DMS153 (cell line): ENCODE data around the gene GLRX.
A peak's percentile ranks its signal among the peaks of the same experiment; 100 is the strongest.
"Not testable (repeated sequence)": the region's sequence is repeated elsewhere in the genome, so short reads cannot be mapped to it uniquely, and the experiment has no call there.

ENCODE experiments used
- DNase-seq: peaks from one replicate; lab custom pipeline; 2025; lab: John Stamatoyannopoulos, UW

GLRX gene

GRCh38 chr5:95822542-95823181 is at the start of gene GLRX:
Gene GLRX, minus strand, starts transcription at chr5:95822726. Its CDS starts 64 bp downstream, at chr5:95822662.
- no peak for DNase-seq

DNA sequence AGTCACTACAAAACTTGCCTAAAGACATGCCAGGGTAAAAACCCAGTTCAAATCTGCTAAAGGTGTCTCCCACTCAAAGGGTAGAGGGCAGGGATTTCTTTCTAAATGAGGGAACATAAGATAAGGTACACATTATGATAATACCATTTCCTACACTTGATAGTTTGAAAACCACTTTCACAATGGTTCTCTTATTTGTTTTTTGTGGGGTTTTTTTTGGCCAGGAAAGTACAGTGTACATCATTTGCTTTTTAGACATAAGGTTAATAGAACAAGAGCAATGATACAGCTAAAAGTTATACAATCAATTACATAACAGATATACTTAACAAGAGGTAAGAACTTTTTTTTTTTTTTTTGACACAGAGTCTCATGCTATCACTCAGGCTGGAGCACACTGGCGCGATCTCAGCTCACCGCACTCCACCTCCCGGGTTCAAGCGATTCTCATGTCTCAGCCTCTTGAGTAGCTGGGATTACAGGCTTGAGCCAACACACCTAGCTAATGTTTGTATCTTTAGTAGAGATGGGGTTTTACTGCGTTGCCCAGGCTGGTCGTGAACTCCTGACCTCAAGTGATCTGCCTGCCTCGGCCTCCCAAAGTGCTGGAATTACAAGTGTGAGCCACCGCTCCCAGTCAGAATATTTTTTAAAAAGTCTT is 48.8 kb upstream of the GLRX start:
- no peak for DNase-seq

- no peak for DNase-seq
Measured at GRCh38 chr5:95870105-95870672, 47.7 kb upstream of the GLRX start.

DNA sequence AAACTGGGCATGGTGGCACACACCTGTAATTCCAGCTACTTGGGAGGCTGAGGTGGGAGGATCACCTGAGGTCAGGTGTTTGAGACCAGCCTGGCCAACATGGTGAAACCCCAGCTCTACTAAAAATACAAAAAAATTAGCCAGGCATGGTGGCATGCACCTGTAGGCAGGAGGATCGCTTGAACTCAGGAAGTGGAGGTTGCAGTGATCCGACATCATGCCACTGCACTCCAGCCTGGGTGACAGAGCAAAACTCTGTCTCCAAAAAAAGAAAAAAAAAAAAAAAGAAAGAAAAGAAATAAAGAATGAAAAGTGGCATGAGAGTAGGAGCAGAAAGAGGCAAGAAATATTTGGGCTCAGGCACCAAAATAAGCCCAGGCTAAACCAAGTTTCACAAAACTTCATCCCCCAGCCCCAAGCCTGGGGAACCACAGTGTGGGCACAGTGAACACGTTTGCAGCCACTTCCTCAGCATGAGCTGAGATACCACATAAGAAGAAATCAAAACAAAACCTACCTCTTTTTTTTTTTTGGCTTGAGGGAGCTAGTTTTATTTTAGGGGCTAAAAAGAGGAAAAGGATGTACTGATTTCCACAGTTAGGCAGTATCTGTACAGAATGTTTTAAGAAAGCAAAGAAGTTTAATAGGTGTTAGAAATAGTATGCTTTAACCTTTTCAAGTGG is 46.8 kb upstream of the GLRX start:
- DNase-seq = not testable (repeated sequence)

GRCh38 chr5:95868136-95868535 is 45.6 kb upstream of the GLRX start:
- DNase-seq = no peak

DNA sequence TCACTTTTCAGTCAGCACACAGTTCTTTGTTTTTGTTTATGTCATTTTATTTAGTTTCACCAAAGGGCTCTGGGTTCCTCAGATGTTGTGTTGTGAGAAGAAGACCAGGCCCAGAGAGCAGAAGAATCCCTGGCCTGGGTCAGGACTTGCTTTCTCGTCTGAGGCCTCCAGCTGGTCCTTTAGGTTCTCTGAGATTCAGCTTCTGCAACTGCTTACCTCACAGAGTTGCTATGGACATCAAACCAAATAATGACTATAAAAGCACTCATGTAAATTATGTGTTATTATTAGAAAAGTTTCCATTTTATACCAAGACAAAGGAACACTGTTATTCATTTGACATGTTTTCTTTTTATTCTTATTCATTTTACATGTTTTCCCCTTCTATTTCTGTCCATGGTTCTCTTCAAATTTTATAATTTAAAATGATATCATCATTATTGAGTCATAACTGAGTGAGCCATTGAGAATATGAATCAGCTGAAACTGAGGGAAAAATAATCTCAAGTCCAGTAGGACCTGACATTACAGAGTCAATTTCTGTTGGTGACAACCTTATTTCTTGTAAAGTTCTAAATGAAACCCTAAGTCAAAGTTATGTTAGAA is 44.0 kb upstream of the GLRX start:
- DNase-seq = no peak

DNA sequence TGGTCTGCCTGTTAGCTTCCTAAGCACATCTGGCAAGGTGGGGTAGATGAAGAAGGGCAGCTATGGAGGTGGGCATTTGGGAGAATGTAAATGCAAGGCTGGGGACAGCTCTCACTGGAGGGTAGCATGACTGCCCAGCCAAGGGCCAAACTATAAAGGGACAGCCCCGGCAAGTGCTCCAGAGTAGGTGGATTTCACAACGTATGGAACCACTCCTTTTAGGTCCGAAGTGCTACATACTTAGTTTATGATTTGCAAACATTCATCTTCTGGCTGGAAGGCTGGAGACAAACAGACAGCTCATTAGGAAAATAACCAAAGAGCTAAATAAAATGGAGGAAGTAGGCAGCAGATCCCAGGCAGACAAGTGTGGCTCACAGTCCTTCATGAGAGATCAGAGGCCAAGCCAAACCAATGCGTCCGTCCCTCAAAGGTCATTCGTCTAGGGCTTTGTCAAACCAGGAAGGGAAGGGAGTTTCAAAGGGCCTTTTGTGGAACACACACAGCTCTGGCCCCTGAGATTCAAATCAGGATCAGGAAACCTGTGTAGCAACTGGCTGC is 42.5 kb upstream of the GLRX start:
- DNase-seq = peak; percentile 52

DNA sequence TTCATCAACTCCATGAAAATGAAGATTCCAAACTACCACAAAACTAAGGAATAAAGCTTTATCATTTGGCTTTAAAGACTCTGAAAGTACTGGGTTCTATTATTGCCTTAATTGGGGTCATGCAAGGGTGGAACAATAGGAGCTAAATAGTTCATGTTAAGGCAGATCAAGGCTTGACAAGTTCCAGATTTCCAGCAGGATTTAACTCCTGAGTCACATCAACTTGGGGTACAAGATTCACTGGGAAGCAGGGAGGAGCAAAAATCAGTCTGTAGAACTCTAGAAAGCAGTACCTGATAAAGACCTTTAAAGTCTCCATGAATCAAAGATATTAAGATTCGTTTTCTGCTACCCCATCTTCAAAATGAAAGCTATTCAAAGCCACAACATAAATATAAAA is 41.9 kb upstream of the GLRX start:
- no peak for DNase-seq

GRCh38 chr5:95863383-95863757 is 40.8 kb upstream of the GLRX start:
- DNase-seq = no peak

DNA sequence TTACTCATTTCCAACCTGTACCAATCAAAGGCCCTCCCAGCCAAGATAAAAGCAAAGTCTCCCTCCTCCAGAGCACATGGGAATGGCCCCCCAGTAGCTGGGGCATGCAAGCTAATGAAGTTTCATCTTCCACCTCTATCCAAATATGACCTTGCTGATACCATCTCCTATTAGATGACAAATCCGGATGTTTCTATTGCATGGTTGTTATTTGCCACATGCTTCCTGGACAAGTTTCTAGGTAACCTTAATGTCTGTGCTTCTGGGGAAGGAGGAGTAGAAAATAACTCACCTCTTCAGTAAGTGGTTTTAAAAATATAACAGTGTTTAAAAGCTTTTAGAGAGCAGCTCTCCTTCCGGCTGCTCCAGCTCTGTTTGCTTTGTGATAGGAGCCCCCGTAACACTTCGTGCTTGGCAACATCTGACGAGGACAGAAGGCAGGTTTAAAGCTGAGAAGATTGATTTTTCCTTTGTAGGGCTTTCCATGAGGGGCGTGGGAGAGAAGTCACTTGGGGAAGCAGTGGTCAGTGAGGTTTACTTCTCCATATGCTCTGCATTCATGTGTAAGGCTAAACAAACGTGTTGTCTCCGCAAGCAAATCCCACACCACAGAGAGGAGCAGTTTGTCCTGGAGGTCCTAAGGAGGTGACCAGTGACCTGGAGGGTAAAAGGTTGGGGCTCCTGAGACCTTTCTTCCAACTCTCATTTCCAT is 40.3 kb upstream of the GLRX start:
- peak; percentile 39 for DNase-seq

DNA sequence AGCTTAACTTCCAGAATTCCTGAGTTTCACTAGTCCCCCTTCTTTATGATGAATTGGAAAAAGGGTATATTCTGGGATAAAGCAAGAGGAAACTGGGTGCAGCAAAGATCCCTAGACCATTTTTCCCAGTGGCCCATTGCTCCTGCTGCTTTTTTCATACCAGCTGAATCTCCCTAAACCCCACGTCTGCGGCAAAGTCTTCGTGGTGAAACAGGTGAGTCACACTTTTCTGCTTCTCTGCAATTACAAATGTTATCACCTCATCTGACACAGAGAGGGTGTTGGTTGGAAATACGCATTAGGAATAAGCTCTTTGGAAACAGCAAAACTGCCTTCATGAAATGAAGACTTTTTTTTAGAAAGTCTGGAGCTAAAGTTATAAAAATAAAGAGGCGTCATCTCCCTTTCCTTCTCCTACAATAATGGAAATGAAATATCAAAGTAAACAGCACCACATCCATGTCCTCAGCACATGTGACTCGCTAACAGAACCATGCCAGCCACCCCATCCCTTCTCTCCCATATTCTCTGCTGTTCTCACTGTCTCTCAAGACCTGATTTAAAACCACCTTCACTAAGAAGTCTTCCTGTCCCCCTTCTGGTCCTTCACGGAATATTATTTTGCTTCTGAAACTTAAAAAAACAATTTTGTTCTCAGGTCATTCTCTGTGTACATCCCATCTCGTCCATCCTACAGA is 39.5 kb upstream of the GLRX start:
- DNase-seq = no peak

GRCh38 chr5:95861221-95861863 is 38.8 kb upstream of the GLRX start:
- peak; percentile 64 for DNase-seq

- DNase-seq = no peak
Measured at GRCh38 chr5:95859661-95860060, 37.1 kb upstream of the GLRX start.

- peak; percentile 82 for DNase-seq
Measured at GRCh38 chr5:95858661-95859595, 36.4 kb upstream of the GLRX start.

- DNase-seq = peak; percentile 12
Measured at GRCh38 chr5:95858023-95858461, 35.5 kb upstream of the GLRX start.

GRCh38 chr5:95857185-95857945 is 34.8 kb upstream of the GLRX start:
- no peak for DNase-seq

DNA sequence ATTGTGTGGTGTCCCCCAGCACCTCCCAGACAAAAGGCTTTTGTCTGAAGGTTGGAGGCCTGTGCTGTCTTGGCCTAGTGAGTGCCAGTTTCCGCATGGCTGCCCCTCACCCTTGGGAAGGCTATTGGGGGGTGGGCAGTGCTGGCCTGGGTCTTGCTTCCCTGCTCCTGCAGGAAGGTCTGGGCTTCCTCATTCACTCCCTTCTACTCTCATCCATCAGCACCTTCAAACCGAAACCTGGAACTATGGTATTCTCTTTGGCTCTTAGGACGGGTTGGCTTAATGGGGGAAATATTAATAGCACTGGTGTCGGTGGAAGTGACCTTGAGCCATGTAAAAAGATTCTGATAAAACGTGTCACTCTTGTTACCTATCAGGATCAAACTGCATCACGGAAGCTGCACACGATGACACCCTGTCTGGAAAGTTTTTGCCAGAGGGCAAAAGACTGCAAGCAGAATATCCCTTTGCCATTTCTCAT is 34.0 kb upstream of the GLRX start:
- DNase-seq = no peak

DNA sequence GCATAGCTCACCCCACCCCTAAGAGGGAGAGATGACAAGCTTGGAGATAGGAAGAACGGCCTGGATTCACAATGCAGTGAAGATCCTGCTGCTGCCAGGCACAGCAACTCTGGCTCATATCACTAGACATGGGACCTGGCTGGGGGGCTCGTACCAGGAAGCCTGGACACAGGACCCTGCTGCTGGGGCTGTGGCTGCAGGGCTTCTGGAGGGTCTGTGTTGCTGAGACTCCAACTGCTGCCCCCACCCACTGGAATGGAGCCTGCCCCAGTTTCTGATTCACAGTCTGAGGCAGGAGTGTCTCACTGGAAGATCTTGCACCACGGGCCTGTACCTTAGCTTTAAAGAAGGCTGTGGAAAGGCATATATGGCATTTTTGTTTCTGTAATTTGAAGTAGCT is 31.0 kb upstream of the GLRX start:
- DNase-seq = no peak
